HG03460 (cell line): Measurements from ENCODE around the gene SPTBN4.
A peak's percentile ranks its signal among the peaks of the same experiment; 100 is the strongest.
"Not testable (repeated sequence)": the region's sequence is repeated elsewhere in the genome, so short reads cannot be mapped to it uniquely, and the experiment has no call there.

ENCODE experiments used
- ATAC-seq: cut with Tn5 transposase; IDR thresholded peaks from one replicate; pipeline ENCODE4 v1.9.1; 2021; ENCODE audit not compliant: unreplicated experiment

Gene SPTBN4

GRCh38 chr19:40559394-40559793 lies 92.6 kb downstream of the SPTBN4 start:
- no peak for ATAC-seq

- ATAC-seq = no peak
These were observed 93.3 kb downstream of the SPTBN4 start for GRCh38 chr19:40560092-40560507.

GRCh38 chr19:40561947-40562346 lies 95.1 kb downstream of the SPTBN4 start:
- no peak for ATAC-seq

- not testable (repeated sequence) for ATAC-seq
These were observed 97.7 kb downstream of the SPTBN4 start for GRCh38 chr19:40564535-40564934.

- no peak for ATAC-seq
These were observed 98.6 kb downstream of the SPTBN4 start for GRCh38 chr19:40565355-40565754.

GRCh38 chr19:40565910-40566495 lies 99.2 kb downstream of the SPTBN4 start:
- no peak for ATAC-seq

GRCh38 chr19:40567040-40567749 lies 100.4 kb downstream of the SPTBN4 start:
- ATAC-seq = no peak

GRCh38 chr19:40567750-40568494 lies 101.1 kb downstream of the SPTBN4 start:
- ATAC-seq = no peak

GRCh38 chr19:40570313-40571004 lies 103.7 kb downstream of the SPTBN4 start:
- ATAC-seq = peak; percentile 74

GRCh38 chr19:40571005-40571318 lies 104.2 kb downstream of the SPTBN4 start:
- no peak for ATAC-seq

GRCh38 chr19:40571831-40572495 lies 105.2 kb downstream of the SPTBN4 start:
- ATAC-seq = no peak

- no peak for ATAC-seq
These were observed 108.5 kb downstream of the SPTBN4 start for GRCh38 chr19:40575326-40575725.

- peak; percentile 18 for ATAC-seq
These were observed 109.4 kb downstream of the SPTBN4 start for GRCh38 chr19:40576151-40576584.

- peak; percentile 96 for ATAC-seq
These were observed 110.0 kb downstream of the SPTBN4 start, which contains the start of gene SHKBP1 for GRCh38 chr19:40576585-40577451. TSS of gene SHKBP1 (plus strand) at chr19:40576873. CDS start at chr19:40576900, 27 bp downstream.

- no peak for ATAC-seq
These were observed 111.7 kb downstream of the SPTBN4 start for GRCh38 chr19:40578442-40578908.

- no peak for ATAC-seq
These were observed 113.8 kb downstream of the SPTBN4 start for GRCh38 chr19:40580619-40581018.

- ATAC-seq = no peak
These were observed 114.7 kb downstream of the SPTBN4 start for GRCh38 chr19:40581531-40581930.

GRCh38 chr19:40582467-40582866 lies 115.7 kb downstream of the SPTBN4 start:
- no peak for ATAC-seq

- ATAC-seq = no peak
These were observed 116.5 kb downstream of the SPTBN4 start for GRCh38 chr19:40583283-40583682.

- no peak for ATAC-seq
These were observed 117.2 kb downstream of the SPTBN4 start for GRCh38 chr19:40584007-40584406.
